Body of pancreas (tissue), 4 donors: ENCODE measurements around the gene CCDC66. TPM values are rescaled to one million over a fixed set of nuclear protein-coding genes. Genes with fewer than 3 reads are reported as not detected.
A peak's percentile ranks its signal among the peaks of the same experiment; 100 is the strongest.

ENCODE experiments used
- ATAC-seq: fragments of 150-250 bp; one replicate; pipeline ENCODE4 v1.9.1; 2016
- DNase-seq, 4 donors: peaks; one replicate each; pipeline ENCODE4 v3.0.0-alpha.2; 2019
- H3K27ac ChIP-seq, 4 donors: fragments of 200-600 bp; sonication (generic); 1 replicate in 3 of 4; 2 replicates in 1 of 4; pipeline versions ENCODE4 v1.5.1 to v1.6.1; 2016 to 2019; ENCODE audit warnings: mild to moderate bottlenecking in 1 of 4, mixed read lengths in 1 of 4, moderate library complexity in 1 of 4
- H3K27me3 ChIP-seq, 2 donors: fragments of 200-600 bp; sonication (generic); one replicate each; pipeline ENCODE4 v1.6.0; 2016; ENCODE audit warnings: mild to moderate bottlenecking in 1 of 2
- H3K36me3 ChIP-seq, 2 donors: fragments of 200-600 bp; sonication (generic); replicated peaks in 1 of 2; 2 replicates each; pipeline ENCODE4 v1.5.1; 2016; ENCODE audit warnings: low read depth in 2 of 2; ENCODE audit not compliant: insufficient read depth in 1 of 2
- H3K4me1 ChIP-seq: fragments of 200-600 bp; sonication (generic); one replicate; pipeline ENCODE4 v1.6.0; 2016
- H3K4me3 ChIP-seq, 2 donors: fragments of 200-600 bp; sonication (generic); 1 replicate in 1 of 2; 2 replicates in 1 of 2; pipeline ENCODE4 v1.5.1; 2016 to 2019
- H3K9me3 ChIP-seq, 3 donors: fragments of 200-600 bp; sonication (generic); 1 replicate in 2 of 3; 2 replicates in 1 of 3; pipeline ENCODE4 v1.5.1; 2016
- POLR2A ChIP-seq, 3 donors: fragments of 450-650 bp; IDR thresholded peaks; one replicate each; pipeline ENCODE4 v1.6.1; 2016; ENCODE audit warnings: antibody characterized with exemption in 3 of 3, mild to moderate bottlenecking in 2 of 3
- WGBS, 2 donors: methylation state at CpG; one replicate each; pipeline ENCODE4 v1.1.5; 2017; 5-methylcytosine and 5-hydroxymethylcytosine counted together
- intact Hi-C: fragments of 100-400 bp; cut with DNase I; formaldehyde crosslinking; loops from one replicate; pipeline ENCODE4 v1.15.1; 2023
- total RNA-seq, 2 donors: library from RNA; depleted of rRNA; stranded (reverse); fragments of >200 nt; gene quantifications; one replicate each; pipeline ENCODE4 v1.1.0, GENCODE V29; 2016
- TF ChIP-seq, protein P1 (sequence below), 7 experiments: fragments of 450-650 bp in 4 of 7; fragments of 200-600 bp in 3 of 7; sonication (generic) in 3 of 7; IDR thresholded peaks; one replicate each; pipeline ENCODE4 v1.5.1; 2016 to 2019; ENCODE audit warnings: antibody characterized with exemption in 7 of 7

The CCDC66 gene
- total RNA-seq, 2 donors from 2014 or later = 28.0 to 43.8 TPM

DNA sequence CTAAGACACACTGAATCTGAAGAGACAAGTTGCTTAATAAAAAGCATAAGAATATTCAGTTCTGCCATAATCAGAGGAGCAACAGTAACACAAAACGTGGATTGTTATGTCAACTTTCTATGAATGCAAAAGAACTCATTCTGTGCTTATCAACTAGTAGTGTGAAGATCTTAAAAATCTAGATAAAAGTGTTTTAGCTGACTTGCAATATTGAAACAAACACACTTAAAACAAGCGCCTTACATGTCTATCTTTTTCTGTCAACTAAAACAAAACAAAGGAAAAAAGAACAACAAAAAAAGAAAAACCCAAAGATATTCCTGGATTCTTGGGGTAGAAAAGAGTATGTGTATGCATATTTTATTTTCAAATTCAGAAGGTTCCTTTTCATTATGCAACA lies 88.4 kb downstream of the CCDC66 start:
- 78 to 84% methylated on average over 2 of the region's 2 CpGs for WGBS, 2 donors
- H3K4me3 ChIP-seq = no peak overlapping the region
- no peaks in the 10 kb centered on the region for H3K27me3 ChIP-seq
- no peak overlapping the region for H3K27ac ChIP-seq
- peaks cover 7 to 14% of the 10 kb centered on the region in 2 donors for H3K36me3 ChIP-seq
- DNase-seq (no peak), ATAC-seq (no peak)
- H3K4me1 ChIP-seq = no peaks in the 10 kb centered on the region
- H3K9me3 ChIP-seq = no peaks in the 10 kb centered on the region
- TF ChIP-seq POLR2A (IDR thresholded peaks at IDR 0.05) = no peak
- TF ChIP-seq, protein P1, sequence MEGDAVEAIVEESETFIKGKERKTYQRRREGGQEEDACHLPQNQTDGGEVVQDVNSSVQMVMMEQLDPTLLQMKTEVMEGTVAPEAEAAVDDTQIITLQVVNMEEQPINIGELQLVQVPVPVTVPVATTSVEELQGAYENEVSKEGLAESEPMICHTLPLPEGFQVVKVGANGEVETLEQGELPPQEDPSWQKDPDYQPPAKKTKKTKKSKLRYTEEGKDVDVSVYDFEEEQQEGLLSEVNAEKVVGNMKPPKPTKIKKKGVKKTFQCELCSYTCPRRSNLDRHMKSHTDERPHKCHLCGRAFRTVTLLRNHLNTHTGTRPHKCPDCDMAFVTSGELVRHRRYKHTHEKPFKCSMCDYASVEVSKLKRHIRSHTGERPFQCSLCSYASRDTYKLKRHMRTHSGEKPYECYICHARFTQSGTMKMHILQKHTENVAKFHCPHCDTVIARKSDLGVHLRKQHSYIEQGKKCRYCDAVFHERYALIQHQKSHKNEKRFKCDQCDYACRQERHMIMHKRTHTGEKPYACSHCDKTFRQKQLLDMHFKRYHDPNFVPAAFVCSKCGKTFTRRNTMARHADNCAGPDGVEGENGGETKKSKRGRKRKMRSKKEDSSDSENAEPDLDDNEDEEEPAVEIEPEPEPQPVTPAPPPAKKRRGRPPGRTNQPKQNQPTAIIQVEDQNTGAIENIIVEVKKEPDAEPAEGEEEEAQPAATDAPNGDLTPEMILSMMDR (IDR thresholded peaks at IDR 0.05) = no peak
- intact Hi-C loops = no loop called here

DNA sequence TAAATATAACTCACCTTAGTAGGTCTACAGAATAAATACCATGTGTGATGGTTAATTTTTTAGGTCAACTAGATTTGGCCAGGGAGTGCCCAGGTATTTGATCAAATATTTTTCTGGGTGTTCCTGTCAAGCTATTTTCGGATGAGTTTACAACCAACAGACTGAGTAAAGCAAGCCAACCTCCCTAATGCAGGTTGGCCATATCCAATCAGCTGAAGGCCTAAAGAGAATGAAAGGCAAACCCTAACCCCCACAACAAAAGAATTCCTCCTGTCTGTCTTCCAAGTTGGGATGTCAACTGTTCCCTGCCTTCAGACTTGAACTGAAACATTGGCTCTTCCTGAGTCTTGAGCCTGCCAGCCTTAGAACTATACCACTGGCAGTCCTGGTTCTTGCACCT lies 97.5 kb downstream of the CCDC66 start:
- no peaks in the 10 kb centered on the region for H3K4me1 ChIP-seq
- H3K27me3 ChIP-seq = no peaks in the 10 kb centered on the region
- peaks cover 6 to 8% of the 10 kb centered on the region in 2 donors for H3K36me3 ChIP-seq
- intact Hi-C loops = no loop called here
- no peak overlapping the region for H3K4me3 ChIP-seq
- no peaks in the 10 kb centered on the region for H3K9me3 ChIP-seq
- 87 to 92% methylated on average over 1 of the region's 1 CpG for WGBS, 2 donors
- TF ChIP-seq POLR2A (IDR thresholded peaks at IDR 0.05) = no peak
- TF ChIP-seq, protein P1 (IDR thresholded peaks at IDR 0.05) = no peak
- ATAC-seq = no peak
- H3K27ac ChIP-seq = no peak overlapping the region
- DNase-seq = no peak

DNA sequence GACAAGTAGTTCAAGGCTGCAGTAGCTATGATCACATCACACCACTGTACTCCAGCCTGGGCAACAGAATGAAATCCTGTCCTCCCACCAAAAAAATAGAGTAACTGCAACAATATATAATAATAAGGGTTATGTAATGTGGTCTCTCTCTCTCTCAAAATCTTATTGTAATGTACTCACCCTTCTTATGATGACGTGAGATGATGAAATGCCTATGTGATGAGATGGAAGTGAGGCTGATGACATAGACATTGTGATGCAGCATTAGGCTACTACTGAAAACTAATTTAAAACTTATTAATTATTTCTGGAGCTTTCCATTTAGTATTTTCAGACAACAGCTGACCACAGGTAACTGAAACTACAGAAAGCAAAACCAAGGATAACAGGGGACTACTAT lies 98.7 kb downstream of the CCDC66 start:
- Histone ChIP-seq H3K27ac (no peak overlapping the region), H3K27me3 (no peaks in the 10 kb centered on the region), H3K36me3 (peaks cover 3 to 15% of the 10 kb centered on the region in 2 donors), H3K4me3 (no peak overlapping the region), H3K9me3 (no peaks in the 10 kb centered on the region), H3K4me1 (no peaks in the 10 kb centered on the region)
- DNase-seq (no peak), ATAC-seq (no peak)
- intact Hi-C loops = no loop called here
- 80 to 100% methylated on average over 1 of the region's 1 CpG for WGBS, 2 donors
- TF ChIP-seq, protein P1 (IDR thresholded peaks at IDR 0.05) = no peak
- no peak for TF ChIP-seq POLR2A (IDR thresholded peaks at IDR 0.05)

DNA sequence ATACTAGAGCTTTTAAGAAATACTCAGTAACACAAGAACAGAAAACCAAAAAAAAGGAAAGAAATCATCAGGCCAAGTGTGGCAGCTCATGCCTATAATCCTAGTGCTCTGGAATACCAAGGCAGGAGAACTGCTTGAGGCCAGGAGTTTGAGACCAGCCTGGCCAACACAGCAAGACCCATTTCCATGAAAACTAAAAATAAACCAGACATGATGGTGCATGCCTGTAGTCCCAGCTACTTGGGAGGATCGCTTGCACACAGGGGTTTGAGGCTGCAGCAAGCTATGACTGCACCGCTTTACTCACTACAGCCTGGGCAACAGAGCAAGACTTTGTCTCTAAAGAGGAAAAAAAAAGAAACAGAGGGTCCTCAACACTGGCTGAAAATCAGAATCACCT lies 107.8 kb downstream of the CCDC66 start:
- TF ChIP-seq, protein P1 (IDR thresholded peaks at IDR 0.05) = no peak
- TF ChIP-seq POLR2A (IDR thresholded peaks at IDR 0.05) = no peak
- no peak overlapping the region for H3K4me3 ChIP-seq
- WGBS, 2 donors = 90 to 97% methylated on average over 2 of the region's 2 CpGs
- DNase-seq (no peak), ATAC-seq (no peak)
- peaks cover 0 to 22% of the 10 kb centered on the region in 2 donors for H3K36me3 ChIP-seq
- peaks cover 6% of the 10 kb centered on the region for H3K4me1 ChIP-seq
- H3K27me3 ChIP-seq = no peaks in the 10 kb centered on the region
- intact Hi-C loops = no loop called here
- H3K9me3 ChIP-seq = no peaks in the 10 kb centered on the region
- H3K27ac ChIP-seq = no peak overlapping the region

DNA sequence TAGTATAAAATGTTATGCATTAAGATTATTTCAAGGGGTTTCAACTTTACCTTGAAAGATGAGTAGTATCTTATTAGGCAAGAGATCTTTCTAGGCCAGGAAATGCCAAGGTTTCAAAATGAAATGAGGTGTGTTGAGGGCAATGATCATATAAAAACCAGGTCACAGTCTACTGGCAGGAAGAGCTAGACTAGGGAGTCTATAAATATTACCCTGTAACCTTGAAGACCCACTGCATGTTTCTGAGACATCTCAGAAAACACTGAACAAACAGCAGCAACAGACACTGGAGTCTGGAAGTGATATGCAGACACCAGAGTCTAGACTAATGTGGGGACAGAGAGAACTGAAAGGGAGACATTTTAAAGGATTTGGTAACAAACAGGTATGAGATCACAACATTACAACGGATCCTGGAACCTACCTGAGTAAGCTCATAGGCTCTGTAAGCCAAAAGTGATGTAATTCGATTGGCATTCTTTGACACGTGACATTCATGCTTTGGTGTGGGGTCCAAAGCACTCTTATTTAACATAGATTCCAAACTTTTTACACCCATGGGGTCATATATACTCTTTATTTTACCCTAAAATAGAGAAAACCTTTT lies 111.1 kb downstream of the CCDC66 start:
- no peak for DNase-seq
- Histone ChIP-seq H3K4me1 (peaks cover 6% of the 10 kb centered on the region), H3K4me3 (no peak overlapping the region), H3K36me3 (peaks cover 0 to 22% of the 10 kb centered on the region in 2 donors), H3K27me3 (no peaks in the 10 kb centered on the region), H3K27ac (no peak overlapping the region), H3K9me3 (no peaks in the 10 kb centered on the region)
- intact Hi-C loops = no loop called here
- no peak for TF ChIP-seq POLR2A (IDR thresholded peaks at IDR 0.05)
- TF ChIP-seq, protein P1 (IDR thresholded peaks at IDR 0.05) = no peak
- 60 to 72% methylated on average over 3 of the region's 3 CpGs for WGBS, 2 donors
- ATAC-seq = peak; percentile 40
